Lower lobe of right lung (tissue), 2 donors: ENCODE results near the gene RRBP1. TPM values are rescaled to one million over a fixed set of nuclear protein-coding genes. Genes with fewer than 3 reads are reported as not detected.

Experiments used
- ATAC-seq, 2 donors: fragments of 200-7000 bp; cut with Tn5 transposase; one replicate each; pipeline ENCODE4 v1.9.1; 2020 to 2022; ENCODE audit warnings: mild to moderate bottlenecking in 2 of 2, moderate library complexity in 2 of 2
- DNase-seq: peaks from one replicate; pipeline ENCODE4 v3.0.0-alpha.2; 2020
- H3K27ac ChIP-seq: fragments of 200-600 bp; one replicate; pipeline ENCODE4 v1.8.0; 2022
- H3K27me3 ChIP-seq: fragments of 200-600 bp; one replicate; pipeline ENCODE4 v1.8.0; 2022; ENCODE audit warnings: low read depth
- H3K36me3 ChIP-seq: fragments of 200-600 bp; one replicate; pipeline ENCODE4 v1.8.0; 2022; ENCODE audit warnings: mild to moderate bottlenecking
- H3K4me1 ChIP-seq: fragments of 200-600 bp; one replicate; pipeline ENCODE4 v1.8.0; 2022
- H3K4me3 ChIP-seq: fragments of 200-600 bp; one replicate; pipeline ENCODE4 v1.8.0; 2022; ENCODE audit warnings: mild to moderate bottlenecking
- H3K9me3 ChIP-seq: fragments of 200-600 bp; one replicate; pipeline ENCODE4 v1.8.0; 2022
- intact Hi-C: fragments of 100-400 bp; cut with DNase I; formaldehyde crosslinking; loops from one replicate; pipeline ENCODE4 v1.11.0; 2022
- total RNA-seq: library from RNA; stranded (reverse); fragmentation: NEBNext Ultra II Directional; extraction: Animal tissue kit (Norgen Biotek cat#: 25700); gene quantifications from one replicate; pipeline ENCODE4 v1.2.1, GENCODE V29; 2021
- TF ChIP-seq, protein P1 (sequence below): fragments of 200-600 bp; IDR thresholded peaks from one replicate; pipeline ENCODE4 v1.8.0; 2022; ENCODE audit warnings: antibody characterized with exemption, mild to moderate bottlenecking
- donor health status: DM: no; HTN: yes; CAD: no; lungs with severe emphysema.

RRBP1 gene
- total RNA-seq, 1 donor from 2014 or later = 138 TPM

DNA sequence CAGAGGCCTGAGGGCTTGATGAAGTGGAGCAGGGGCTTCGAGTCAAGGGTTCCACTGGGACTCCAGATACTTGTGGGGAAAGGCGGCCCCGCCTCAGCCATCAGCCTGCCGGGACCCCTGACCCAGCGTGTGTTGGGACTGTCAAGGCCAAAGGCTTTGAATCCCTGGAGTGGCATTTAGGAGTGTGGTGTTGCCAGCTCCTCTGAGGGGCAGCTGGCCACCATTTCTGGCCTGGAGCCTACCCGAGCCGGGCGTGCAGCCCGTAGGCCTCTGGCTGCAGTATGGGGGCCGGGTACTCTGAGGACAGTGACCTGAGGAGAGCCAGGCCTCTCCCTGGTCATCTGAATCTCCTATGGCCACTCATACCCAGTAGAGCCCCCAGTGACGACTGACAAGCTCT, 40.0 kb downstream of the RRBP1 start:
- peaks cover 33% of the 10 kb centered on the region for H3K4me1 ChIP-seq
- H3K36me3 ChIP-seq = peaks cover 63% of the 10 kb centered on the region
- no peak overlapping the region for H3K27ac ChIP-seq

DNA sequence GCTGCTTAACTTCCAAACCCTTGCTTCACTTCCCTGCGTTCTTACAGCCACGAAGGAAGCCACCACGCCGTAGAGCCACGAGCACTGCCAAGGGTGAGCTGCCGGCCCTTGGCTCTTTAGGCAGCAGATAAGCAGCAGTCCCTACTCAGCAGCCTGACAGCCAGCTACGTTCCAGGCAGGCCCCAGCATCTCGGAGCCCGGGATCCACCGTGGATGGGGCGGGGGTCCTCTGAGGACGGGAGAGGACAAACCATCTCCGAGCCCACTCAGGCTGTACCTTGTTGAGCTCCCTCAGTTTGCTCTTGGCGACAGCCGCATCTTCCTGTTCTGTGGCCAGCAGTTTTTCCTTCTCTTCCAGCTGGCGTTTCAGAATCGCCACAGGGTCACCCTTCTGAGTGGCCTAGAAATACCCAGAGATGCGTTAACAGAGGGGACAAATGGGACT, 40.5 kb downstream of the RRBP1 start:
- TF ChIP-seq, protein P1, sequence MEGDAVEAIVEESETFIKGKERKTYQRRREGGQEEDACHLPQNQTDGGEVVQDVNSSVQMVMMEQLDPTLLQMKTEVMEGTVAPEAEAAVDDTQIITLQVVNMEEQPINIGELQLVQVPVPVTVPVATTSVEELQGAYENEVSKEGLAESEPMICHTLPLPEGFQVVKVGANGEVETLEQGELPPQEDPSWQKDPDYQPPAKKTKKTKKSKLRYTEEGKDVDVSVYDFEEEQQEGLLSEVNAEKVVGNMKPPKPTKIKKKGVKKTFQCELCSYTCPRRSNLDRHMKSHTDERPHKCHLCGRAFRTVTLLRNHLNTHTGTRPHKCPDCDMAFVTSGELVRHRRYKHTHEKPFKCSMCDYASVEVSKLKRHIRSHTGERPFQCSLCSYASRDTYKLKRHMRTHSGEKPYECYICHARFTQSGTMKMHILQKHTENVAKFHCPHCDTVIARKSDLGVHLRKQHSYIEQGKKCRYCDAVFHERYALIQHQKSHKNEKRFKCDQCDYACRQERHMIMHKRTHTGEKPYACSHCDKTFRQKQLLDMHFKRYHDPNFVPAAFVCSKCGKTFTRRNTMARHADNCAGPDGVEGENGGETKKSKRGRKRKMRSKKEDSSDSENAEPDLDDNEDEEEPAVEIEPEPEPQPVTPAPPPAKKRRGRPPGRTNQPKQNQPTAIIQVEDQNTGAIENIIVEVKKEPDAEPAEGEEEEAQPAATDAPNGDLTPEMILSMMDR = no peak
- H3K36me3 ChIP-seq = peaks cover 67% of the 10 kb centered on the region
- H3K9me3 ChIP-seq = no peaks in the 10 kb centered on the region
- H3K4me3 ChIP-seq = no peak overlapping the region
- no peak overlapping the region for H3K27ac ChIP-seq
- intact Hi-C loops = no loop called here
- no peaks in the 10 kb centered on the region for H3K27me3 ChIP-seq
- peaks cover 36% of the 10 kb centered on the region for H3K4me1 ChIP-seq
- ATAC-seq (no peak), DNase-seq (no peak)

More for the DNA sequence above, 40.0 kb downstream of the RRBP1 start:
- no peak for ATAC-seq
- intact Hi-C loops = no loop called here
- Histone ChIP-seq H3K9me3 (no peaks in the 10 kb centered on the region), H3K4me3 (no peak overlapping the region), H3K27me3 (no peaks in the 10 kb centered on the region)
- DNase-seq = no peak
- TF ChIP-seq, protein P1 = no peak

DNA sequence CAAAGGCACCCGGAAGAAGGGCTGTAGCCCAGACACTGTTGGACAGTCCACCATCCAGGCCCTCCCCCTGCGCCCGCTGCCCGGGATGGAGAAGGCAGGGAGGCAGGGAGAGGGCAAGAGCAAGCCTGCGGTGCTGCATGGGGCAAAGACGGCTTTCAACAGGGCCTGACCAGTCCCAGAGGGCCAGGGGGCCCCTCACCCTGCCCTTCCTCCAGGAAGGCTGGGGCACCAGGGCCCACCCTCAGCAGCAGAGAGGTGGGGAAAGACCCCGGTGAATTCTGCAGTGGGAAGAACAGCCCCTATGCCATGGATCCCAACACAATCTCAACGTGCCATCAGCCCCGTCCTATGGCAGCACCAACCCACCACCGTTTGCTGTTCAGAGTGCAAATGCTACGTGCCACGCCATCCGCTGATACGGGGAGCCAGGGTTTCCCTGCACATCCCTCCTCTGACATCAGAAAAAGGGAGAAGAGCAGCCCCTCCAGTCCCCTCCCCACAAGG, 41.1 kb downstream of the RRBP1 start:
- H3K9me3 ChIP-seq = no peaks in the 10 kb centered on the region
- peaks cover 34% of the 10 kb centered on the region for H3K4me1 ChIP-seq
- no peak overlapping the region for H3K27ac ChIP-seq
- ATAC-seq = no peak
- intact Hi-C loops = no loop called here
- peaks cover 74% of the 10 kb centered on the region for H3K36me3 ChIP-seq
- no peak overlapping the region for H3K4me3 ChIP-seq
- no peaks in the 10 kb centered on the region for H3K27me3 ChIP-seq
- TF ChIP-seq, protein P1 = no peak
- DNase-seq = no peak

DNA sequence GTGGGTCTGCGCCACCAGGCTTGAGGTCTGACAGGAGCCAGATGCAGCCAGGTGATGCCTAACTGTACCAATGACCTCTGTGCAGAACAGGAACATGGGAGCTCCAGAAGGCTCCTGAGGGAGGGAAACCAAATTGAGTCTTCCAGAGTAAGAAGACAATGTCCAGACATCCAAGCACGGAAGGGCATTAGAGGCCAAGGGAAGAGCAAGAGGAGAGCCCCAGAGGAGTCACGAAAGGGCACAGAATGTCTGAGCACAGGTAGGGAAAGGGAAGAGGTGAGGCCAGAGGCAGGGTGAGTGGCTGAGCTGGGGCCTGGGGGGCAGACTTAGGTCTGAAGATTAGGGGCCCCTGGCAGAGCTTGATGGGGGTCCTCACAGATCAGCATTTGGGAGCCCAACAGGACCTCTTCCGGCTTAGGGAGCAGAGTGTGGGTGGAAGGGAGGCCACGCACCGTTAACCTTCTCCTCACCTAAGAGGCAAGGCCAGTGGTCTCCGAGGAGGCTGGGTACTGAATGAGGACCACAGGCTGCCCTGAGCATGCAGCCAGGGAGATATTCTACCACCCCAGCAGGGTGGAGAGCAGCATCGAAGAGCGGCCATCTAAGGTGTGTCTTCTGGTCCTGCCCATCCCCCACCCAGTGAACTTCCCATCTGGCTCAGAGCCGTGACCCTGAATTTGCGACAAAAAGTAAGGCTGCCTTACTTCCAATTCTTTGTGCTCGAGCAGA, 41.7 kb downstream of the RRBP1 start:
- H3K4me1 ChIP-seq = peaks cover 37% of the 10 kb centered on the region
- TF ChIP-seq, protein P1 = no peak
- H3K4me3 ChIP-seq = no peak overlapping the region
- DNase-seq (no peak), ATAC-seq (no peak)
- H3K27me3 ChIP-seq = no peaks in the 10 kb centered on the region
- intact Hi-C loops = no loop called here
- no peaks in the 10 kb centered on the region for H3K9me3 ChIP-seq
- H3K27ac ChIP-seq = no peak overlapping the region
- peaks cover 80% of the 10 kb centered on the region for H3K36me3 ChIP-seq

DNA sequence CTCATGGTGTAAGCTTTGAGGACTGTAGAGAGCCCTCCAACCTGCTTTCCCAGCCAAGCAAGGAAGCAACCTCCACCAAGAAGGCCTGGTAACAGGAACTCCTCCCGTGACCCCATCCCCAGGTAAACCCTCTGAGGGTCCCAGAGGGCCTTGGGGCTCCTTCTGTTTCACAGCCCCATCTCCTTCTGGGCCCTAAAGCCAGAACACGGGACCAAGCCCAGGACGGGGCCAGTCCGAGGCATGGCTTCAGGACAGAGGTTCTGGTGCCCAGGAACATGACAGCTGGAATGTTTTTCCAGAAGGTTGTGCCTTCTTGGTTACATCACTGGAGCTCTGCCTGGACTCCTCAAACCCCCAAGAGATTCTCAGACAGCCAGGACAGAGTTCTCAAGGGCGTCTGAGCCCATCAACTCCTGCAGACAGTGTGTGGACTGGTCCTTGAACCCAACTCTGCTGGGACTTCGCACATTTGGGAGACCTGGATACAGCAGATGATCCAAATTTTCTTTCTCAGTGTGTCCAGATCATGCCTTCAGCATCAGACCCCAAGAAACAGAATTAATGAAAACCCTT, 43.1 kb downstream of the RRBP1 start:
- intact Hi-C loops = no loop called here
- no peak overlapping the region for H3K27ac ChIP-seq
- H3K4me1 ChIP-seq = peaks cover 44% of the 10 kb centered on the region
- H3K9me3 ChIP-seq = no peaks in the 10 kb centered on the region
- no peaks in the 10 kb centered on the region for H3K27me3 ChIP-seq
- ATAC-seq = no peak
- DNase-seq = no peak
- TF ChIP-seq, protein P1 = no peak
- H3K36me3 ChIP-seq = peaks cover 94% of the 10 kb centered on the region
- H3K4me3 ChIP-seq = no peak overlapping the region
